Small intestine (tissue), 7 donors: ENCODE data around the gene SPATA25. TPM values are rescaled to one million over a fixed set of nuclear protein-coding genes. Genes with fewer than 3 reads are reported as not detected.

Experiments used
- DNase-seq, 2 donors: peaks; one replicate each; pipeline versions ENCODE4 v3.0.0 to v3.0.0-alpha.2; 2013
- FAIRE-seq: peaks from 2 replicates; lab custom pipeline; 2012; peaks lifted over from hg19 to GRCh38; lab: Jason Lieb, UNC
- H3K27ac ChIP-seq, 3 donors: one replicate each; pipeline ENCODE4 v1.5.1; 2013; ENCODE audit warnings: low read length in 2 of 3, mild to moderate bottlenecking in 2 of 3, control low read depth in 1 of 3, inconsistent platforms in 1 of 3, low read depth in 1 of 3, moderate library complexity in 1 of 3
- H3K27me3 ChIP-seq, 3 donors: one replicate each; pipeline ENCODE4 v1.6.1; 2013; ENCODE audit warnings: low read length in 3 of 3, inconsistent platforms in 1 of 3; ENCODE audit not compliant: control insufficient read depth in 3 of 3, insufficient read depth in 3 of 3
- H3K36me3 ChIP-seq, 3 donors: one replicate each; pipeline ENCODE4 v1.6.1; 2013; ENCODE audit warnings: low read length in 3 of 3, inconsistent platforms in 1 of 3, low read depth in 1 of 3, mild to moderate bottlenecking in 1 of 3, moderate library complexity in 1 of 3; ENCODE audit not compliant: control insufficient read depth in 3 of 3, insufficient read depth in 2 of 3
- H3K4me1 ChIP-seq, 3 donors: one replicate each; pipeline ENCODE4 v1.6.1; 2013; ENCODE audit warnings: low read length in 2 of 3, inconsistent platforms in 1 of 3, low read depth in 1 of 3, mild to moderate bottlenecking in 1 of 3, moderate library complexity in 1 of 3; ENCODE audit not compliant: control insufficient read depth in 3 of 3, insufficient read depth in 2 of 3
- H3K4me3 ChIP-seq, 3 donors: one replicate each; pipeline ENCODE4 v1.5.1; 2013; ENCODE audit warnings: low read length in 3 of 3, control low read depth in 1 of 3, inconsistent platforms in 1 of 3, low read depth in 1 of 3, mild to moderate bottlenecking in 1 of 3, moderate library complexity in 1 of 3
- H3K9me3 ChIP-seq, 2 donors: one replicate each; pipeline ENCODE4 v1.6.1; 2013; ENCODE audit warnings: low read depth in 1 of 2, low read length in 1 of 2; ENCODE audit not compliant: control insufficient read depth in 2 of 2, insufficient read depth in 1 of 2
- WGBS, 3 donors: extraction: QIAGEN DNeasy Blood & Tissue Kit; methylation state at CpG; one replicate each; pipeline ENCODE4 v1.1.7; 2013; 5-methylcytosine and 5-hydroxymethylcytosine counted together
- polyA plus RNA-seq, 4 donors: library from polyadenylated mRNA; stranded (reverse) in 3 of 4; unstranded in 1 of 4; fragments of 200-250 nt in 3 of 4; fragments of 120-200 nt in 1 of 4; gene quantifications; one replicate each; pipeline versions ENCODE4 v1.2.1 to v1.2.3, GENCODE V29; 2013
- donor health status: healthy with polysubstance abuse.
- donor health status: control.
- donor health status: control.
- donor health status: Bipolar disorder and iron deficiency.
- donor health status: healthy.

Gene SPATA25
- polyA plus RNA-seq, 4 donors, result 1.8 to 16.4 TPM; not detected in 2

DNA sequence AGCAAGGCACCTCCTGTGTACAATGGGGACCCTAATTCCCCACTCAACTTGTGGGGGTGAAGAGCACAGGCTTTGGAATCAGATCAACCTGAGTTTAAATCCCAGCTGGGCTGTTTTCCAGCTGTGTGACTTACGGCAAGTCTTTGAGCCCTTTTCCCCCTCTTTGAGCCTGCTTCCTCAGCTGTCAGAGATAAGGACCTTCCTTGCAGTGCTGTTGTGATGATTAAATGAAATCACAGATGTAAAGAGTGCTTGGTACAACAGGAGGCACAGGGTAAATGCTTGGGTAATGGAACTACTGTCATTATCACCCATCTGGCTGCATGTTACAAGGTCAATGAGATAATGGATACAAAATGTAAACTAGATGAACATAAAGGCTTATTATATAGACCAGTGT, 50.6 kb downstream of the SPATA25 start:
- no peaks in the 10 kb centered on the region for H3K9me3 ChIP-seq
- no peaks in the 10 kb centered on the region for H3K27me3 ChIP-seq
- H3K36me3 ChIP-seq, result peaks cover 0 to 28% (median 0%) of the 10 kb centered on the region in 3 donors
- H3K27ac ChIP-seq, result no peak overlapping the region
- WGBS, 3 donors, result 19 to 52% (median 29%) methylated on average over 1 of the region's 1 CpG
- peaks cover 0 to 3% (median 0%) of the 10 kb centered on the region in 3 donors for H3K4me1 ChIP-seq
- H3K4me3 ChIP-seq, result no peak overlapping the region
- DNase-seq, result no peak
- no peak for FAIRE-seq

Other genes with a start within 250 kb of the SPATA25 start
- gene WFDC11, start 217.4 kb downstream of the SPATA25 start, polyA plus RNA-seq, result not detected
- gene WFDC13, start 185.6 kb downstream of the SPATA25 start, polyA plus RNA-seq, result under 1 TPM in 1 of 4 donors, not detected in 3; 0.04 TPM
- gene WFDC10B, start 182.6 kb downstream of the SPATA25 start, polyA plus RNA-seq, result under 1 TPM in 1 of 4 donors, not detected in 3; 0.16 TPM
- gene SPINT4, start 165.3 kb downstream of the SPATA25 start, polyA plus RNA-seq, result not detected
- under 1 TPM in 2 of 4 donors, not detected in 2; 0.44 to 0.81 TPM for gene WFDC3, start 95.7 kb downstream of the SPATA25 start, polyA plus RNA-seq
- gene DNTTIP1, start 95.7 kb downstream of the SPATA25 start, polyA plus RNA-seq, result 10 to 100 TPM; 27.9 to 42.7 (median 36.9) TPM
- 10 to 100 TPM; 10.8 to 99.6 (median 24.0) TPM for gene UBE2C, start 75.0 kb downstream of the SPATA25 start, polyA plus RNA-seq
- gene TNNC2, start 60.3 kb downstream of the SPATA25 start, polyA plus RNA-seq, result 10 to 100 TPM in 2 of 4 donors, 1 to 10 TPM in 2; 2.6 to 23.7 (median 13.5) TPM
- gene SNX21, start 53.8 kb downstream of the SPATA25 start, polyA plus RNA-seq, result 10 to 100 TPM in 2 of 4 donors, 1 to 10 TPM in 2; 7.8 to 14.6 (median 10.1) TPM
- gene ACOT8, start 30.2 kb downstream of the SPATA25 start, polyA plus RNA-seq, result 100 to 1,000 TPM in 1 of 4 donors, 10 to 100 TPM in 3; 28.6 to 123 (median 47.6) TPM
- gene ZSWIM3, start 30.0 kb downstream of the SPATA25 start, polyA plus RNA-seq, result 1 to 10 TPM; 2.7 to 6.8 (median 4.1) TPM
- gene ZSWIM1, start 6.4 kb downstream of the SPATA25 start, polyA plus RNA-seq, result 10 to 100 TPM in 1 of 4 donors, 1 to 10 TPM in 3; 2.5 to 17.1 (median 3.6) TPM
- gene NEURL2, start 3.6 kb upstream of the SPATA25 start, polyA plus RNA-seq, result 10 to 100 TPM in 1 of 4 donors, 1 to 10 TPM in 3; 2.9 to 20.2 (median 4.0) TPM
- gene CTSA, start 3.7 kb upstream of the SPATA25 start, polyA plus RNA-seq, result 1,000 to 10,000 TPM in 1 of 4 donors, 100 to 1,000 TPM in 2, 10 to 100 TPM in 1; 78.9 to 1,454 (median 115) TPM
- 10 to 100 TPM in 3 of 4 donors, 1 to 10 TPM in 1; 2.0 to 67.4 (median 17.1) TPM for gene PLTP, start 24.5 kb upstream of the SPATA25 start, polyA plus RNA-seq
- 10 to 100 TPM; 16.1 to 30.0 (median 26.8) TPM for gene PCIF1, start 47.1 kb upstream of the SPATA25 start, polyA plus RNA-seq
- 10 to 100 TPM; 10.7 to 20.8 (median 13.1) TPM for gene ZNF335, start 84.6 kb upstream of the SPATA25 start, polyA plus RNA-seq
- 1 to 10 TPM in 1 of 4 donors, under 1 TPM in 2, not detected in 1; 0.66 to 3.2 (median 0.81) TPM for gene MMP9, start 121.3 kb upstream of the SPATA25 start, polyA plus RNA-seq
- 1 to 10 TPM in 2 of 4 donors, not detected in 2; 2.1 to 4.6 TPM for gene SLC12A5, start 141.6 kb upstream of the SPATA25 start, polyA plus RNA-seq
- gene NCOA5, start 202.3 kb upstream of the SPATA25 start, polyA plus RNA-seq, result 10 to 100 TPM; 13.2 to 36.8 (median 14.7) TPM
- 10 to 100 TPM in 2 of 4 donors, 1 to 10 TPM in 2; 2.0 to 14.5 (median 6.5) TPM for gene CD40, start 230.7 kb upstream of the SPATA25 start, polyA plus RNA-seq